Stimulated activated CD4-positive, alpha-beta T cell treated with anti-CD3 and anti-CD28 coated beads, Interleukin-15, amount 100 ng/mL, for 24 hours (primary cell): ENCODE data around the gene ZSWIM3.
A peak's percentile ranks its signal among the peaks of the same experiment; 100 is the strongest.

Experiments used
- DNase-seq: peaks from one replicate; pipeline ENCODE4 v3.0.0-alpha.2; 2020

Gene ZSWIM3

GRCh38 chr20:45833030-45833882, 24.2 kb upstream of the ZSWIM3 start, which contains the start of gene SNX21:
SNX21 (plus strand) TSS chr20:45833799; CDS start chr20:45833920, 121 bp downstream.
- DNase-seq = peak; percentile 48

- DNase-seq = peak; percentile 62
Measured at GRCh38 chr20:45833883-45834796, 23.3 kb upstream of the ZSWIM3 start.

- no peak for DNase-seq
Measured at GRCh38 chr20:45834797-45835161, 22.6 kb upstream of the ZSWIM3 start.

GRCh38 chr20:45835329-45835765, 22.1 kb upstream of the ZSWIM3 start:
- no peak for DNase-seq

- no peak for DNase-seq
Measured at GRCh38 chr20:45835825-45836224, 21.6 kb upstream of the ZSWIM3 start.

- no peak for DNase-seq
Measured at GRCh38 chr20:45836841-45837240, 20.6 kb upstream of the ZSWIM3 start.

GRCh38 chr20:45840700-45841198, 16.7 kb upstream of the ZSWIM3 start:
- no peak for DNase-seq

- no peak for DNase-seq
Measured at GRCh38 chr20:45841407-45842129, 15.8 kb upstream of the ZSWIM3 start.

- no peak for DNase-seq
Measured at GRCh38 chr20:45842169-45842812, 15.1 kb upstream of the ZSWIM3 start.

GRCh38 chr20:45843506-45843905, 13.9 kb upstream of the ZSWIM3 start:
- no peak for DNase-seq

GRCh38 chr20:45845452-45845851, 12.0 kb upstream of the ZSWIM3 start:
- DNase-seq = no peak

- no peak for DNase-seq
Measured at GRCh38 chr20:45848421-45848820, 9.0 kb upstream of the ZSWIM3 start.

- no peak for DNase-seq
Measured at GRCh38 chr20:45848969-45849582, 8.3 kb upstream of the ZSWIM3 start.

GRCh38 chr20:45850238-45850637, 7.2 kb upstream of the ZSWIM3 start:
- no peak for DNase-seq

GRCh38 chr20:45850926-45851325, 6.5 kb upstream of the ZSWIM3 start:
- DNase-seq = no peak

- no peak for DNase-seq
Measured at GRCh38 chr20:45851501-45851900, 5.9 kb upstream of the ZSWIM3 start.

- no peak for DNase-seq
Measured at GRCh38 chr20:45852326-45852725, 5.1 kb upstream of the ZSWIM3 start.

- DNase-seq = no peak
Measured at GRCh38 chr20:45853484-45853883, 3.9 kb upstream of the ZSWIM3 start.

- peak; percentile 65 for DNase-seq
Measured at GRCh38 chr20:45857882-45858216, 435 bp downstream of the ZSWIM3 start.

GRCh38 chr20:45859916-45860315, 2.5 kb downstream of the ZSWIM3 start:
- no peak for DNase-seq

GRCh38 chr20:45860560-45861220, 3.3 kb downstream of the ZSWIM3 start:
- DNase-seq = no peak
